HepG2 (cell line): Measurements from ENCODE around the gene DOLK. TPM values are rescaled to one million over a fixed set of nuclear protein-coding genes. Genes with fewer than 3 reads are reported as not detected.

Experiments
- ATRX ChIP-seq: sonication (generic); formaldehyde crosslinking; IDR thresholded peaks from 2 replicates; pipeline ENCODE4 v1.4.0; 2020; ENCODE audit warnings: missing genetic modification reagents, borderline replicate concordance
- DR1 ChIP-seq: sonication (generic); formaldehyde crosslinking; IDR thresholded peaks from 2 replicates; pipeline ENCODE4 v1.8.0; 2021; ENCODE audit warnings: mild to moderate bottlenecking, missing genetic modification reagents, inconsistent platforms
- MXD1 ChIP-seq: sonication (generic); formaldehyde crosslinking; IDR thresholded peaks from 2 replicates; pipeline ENCODE4 v1.4.0; 2020; ENCODE audit warnings: mild to moderate bottlenecking, missing genetic modification reagents
- NFKB2 ChIP-seq: sonication (generic); formaldehyde crosslinking; IDR thresholded peaks from 2 replicates; pipeline ENCODE4 v1.4.0; 2020; ENCODE audit warnings: missing genetic modification reagents, borderline replicate concordance
- POLR2AphosphoS2 ChIP-seq: IDR thresholded peaks from 2 replicates; pipeline ENCODE4 v1.6.1; 2011; ENCODE audit warnings: low read depth, low read length, improper control_type of control experiment
- SMAD1 ChIP-seq: sonication (generic); formaldehyde crosslinking; IDR thresholded peaks from 2 replicates; pipeline ENCODE4 v1.4.0; 2020; ENCODE audit warnings: missing genetic modification reagents, low read depth, mild to moderate bottlenecking, borderline replicate concordance
- TEAD3 ChIP-seq: optimal IDR thresholded peaks from 2 replicates; pipeline ENCODE3; 2016; ENCODE audit warnings: borderline replicate concordance
- ZMYM2 ChIP-seq: sonication (generic); formaldehyde crosslinking; IDR thresholded peaks from 2 replicates; pipeline ENCODE4 v1.8.0; 2022; ENCODE audit warnings: mild to moderate bottlenecking, missing genetic modification reagents
- ZNF598 ChIP-seq: sonication (generic); formaldehyde crosslinking; IDR thresholded peaks from 2 replicates; pipeline ENCODE4 v1.5.1; 2020; ENCODE audit warnings: mild to moderate bottlenecking, missing genetic modification reagents, borderline replicate concordance
- ZNF883 ChIP-seq: sonication (generic); formaldehyde crosslinking; IDR thresholded peaks from 2 replicates; pipeline ENCODE4 v1.5.1; 2020; ENCODE audit warnings: mild to moderate bottlenecking, missing genetic modification reagents; ENCODE audit errors: not compliant biosample characterization
- polyA plus RNA-seq, 8 experiments: library from polyadenylated mRNA; depleted of rRNA in 3 of 8; stranded (reverse) in 7 of 8; unstranded in 1 of 8; fragments of >200 nt; fragmentation: Illumina TruSeq in 4 of 8; extraction: Trizol in 4 of 8; gene quantifications; 2 replicates each; pipeline versions ENCODE4 v1.2.1 to v1.2.3, GENCODE V29; 2011 to 2016; ENCODE audit warnings: low read depth in 4 of 8, missing spikeins in 1 of 8, mixed read lengths in 1 of 8; ENCODE audit not compliant: insufficient read depth in 1 of 8
- total RNA-seq, 5 experiments: library from RNA; depleted of rRNA; stranded (reverse); fragments of >200 nt; fragmentation: Illumina TruSeq; extraction: Trizol; gene quantifications; 2 replicates each; pipeline ENCODE4 v1.2.3, GENCODE V29; 2016; ENCODE audit warnings: low read depth in 1 of 5
- TF ChIP-seq, protein P1 (sequence below): sonication (generic); formaldehyde crosslinking; IDR thresholded peaks from 2 replicates; pipeline ENCODE4 v1.5.1; 2020; ENCODE audit warnings: mild to moderate bottlenecking, missing genetic modification reagents, moderate library complexity
- TF ChIP-seq, protein P2 (sequence below): sonication (generic); formaldehyde crosslinking; IDR thresholded peaks from 2 replicates; pipeline ENCODE4 v1.5.1; 2020; ENCODE audit warnings: missing genetic modification reagents, mild to moderate bottlenecking, borderline replicate concordance
- TF ChIP-seq, protein P3 (sequence below): sonication (generic); formaldehyde crosslinking; IDR thresholded peaks from 2 replicates; pipeline ENCODE4 v1.8.0; 2022; ENCODE audit warnings: missing genetic modification reagents, mild to moderate bottlenecking, moderate library complexity, borderline replicate concordance
- TF ChIP-seq, protein P4 (sequence below): sonication (generic); formaldehyde crosslinking; IDR thresholded peaks from 2 replicates; pipeline ENCODE4 v1.8.0; 2022; ENCODE audit warnings: mild to moderate bottlenecking, missing genetic modification reagents, borderline replicate concordance

DOLK gene
- total and polyA plus RNA-seq, 2 of the 13 experiments (the other 11 are each of a cell fraction or from before 2014, with no cell fraction given), result 15.4 to 18.7 TPM

DNA sequence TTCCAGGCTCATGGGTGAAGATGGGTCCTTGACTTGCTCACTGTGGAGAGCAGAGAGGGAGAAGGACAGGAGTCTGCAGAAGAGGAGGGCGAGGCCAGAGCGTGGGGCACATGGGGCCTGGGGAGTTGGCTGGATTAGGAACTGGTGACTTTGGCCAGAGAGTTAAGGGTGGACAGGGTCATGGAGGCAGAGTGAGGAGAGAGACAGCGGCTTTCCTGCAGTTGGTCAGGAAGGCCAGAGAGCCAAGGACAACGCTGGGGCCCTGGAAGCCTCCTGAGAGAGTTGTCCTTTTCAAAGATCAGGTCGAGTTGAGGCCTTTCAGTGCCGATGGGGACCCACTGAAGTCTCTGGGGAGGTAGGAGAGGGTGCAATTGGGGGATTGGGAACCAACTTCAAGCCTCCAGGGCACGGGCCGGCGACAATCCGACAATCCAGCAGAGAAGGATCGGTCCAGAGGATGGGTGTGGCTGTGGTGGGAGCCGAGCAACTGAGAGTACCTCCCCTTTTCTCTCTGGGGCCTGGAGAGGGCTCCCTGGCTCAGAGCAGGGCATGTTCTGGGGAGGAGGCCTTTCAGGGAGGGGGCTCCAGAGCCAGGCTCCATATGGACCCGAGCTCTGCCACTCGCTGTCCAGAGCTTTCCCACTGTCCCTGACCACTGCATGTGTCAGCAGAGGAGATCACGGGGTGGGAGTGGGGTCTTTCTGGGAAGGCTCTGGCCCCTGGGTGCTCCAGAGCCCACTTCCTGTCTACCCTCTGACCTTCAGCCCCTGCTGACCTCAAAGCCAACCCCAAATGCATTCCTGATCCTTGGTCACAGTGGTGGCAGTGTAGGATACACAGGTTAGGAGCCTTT lies 34.1 kb downstream of the DOLK start (continued):
- TF ChIP-seq, protein P1, sequence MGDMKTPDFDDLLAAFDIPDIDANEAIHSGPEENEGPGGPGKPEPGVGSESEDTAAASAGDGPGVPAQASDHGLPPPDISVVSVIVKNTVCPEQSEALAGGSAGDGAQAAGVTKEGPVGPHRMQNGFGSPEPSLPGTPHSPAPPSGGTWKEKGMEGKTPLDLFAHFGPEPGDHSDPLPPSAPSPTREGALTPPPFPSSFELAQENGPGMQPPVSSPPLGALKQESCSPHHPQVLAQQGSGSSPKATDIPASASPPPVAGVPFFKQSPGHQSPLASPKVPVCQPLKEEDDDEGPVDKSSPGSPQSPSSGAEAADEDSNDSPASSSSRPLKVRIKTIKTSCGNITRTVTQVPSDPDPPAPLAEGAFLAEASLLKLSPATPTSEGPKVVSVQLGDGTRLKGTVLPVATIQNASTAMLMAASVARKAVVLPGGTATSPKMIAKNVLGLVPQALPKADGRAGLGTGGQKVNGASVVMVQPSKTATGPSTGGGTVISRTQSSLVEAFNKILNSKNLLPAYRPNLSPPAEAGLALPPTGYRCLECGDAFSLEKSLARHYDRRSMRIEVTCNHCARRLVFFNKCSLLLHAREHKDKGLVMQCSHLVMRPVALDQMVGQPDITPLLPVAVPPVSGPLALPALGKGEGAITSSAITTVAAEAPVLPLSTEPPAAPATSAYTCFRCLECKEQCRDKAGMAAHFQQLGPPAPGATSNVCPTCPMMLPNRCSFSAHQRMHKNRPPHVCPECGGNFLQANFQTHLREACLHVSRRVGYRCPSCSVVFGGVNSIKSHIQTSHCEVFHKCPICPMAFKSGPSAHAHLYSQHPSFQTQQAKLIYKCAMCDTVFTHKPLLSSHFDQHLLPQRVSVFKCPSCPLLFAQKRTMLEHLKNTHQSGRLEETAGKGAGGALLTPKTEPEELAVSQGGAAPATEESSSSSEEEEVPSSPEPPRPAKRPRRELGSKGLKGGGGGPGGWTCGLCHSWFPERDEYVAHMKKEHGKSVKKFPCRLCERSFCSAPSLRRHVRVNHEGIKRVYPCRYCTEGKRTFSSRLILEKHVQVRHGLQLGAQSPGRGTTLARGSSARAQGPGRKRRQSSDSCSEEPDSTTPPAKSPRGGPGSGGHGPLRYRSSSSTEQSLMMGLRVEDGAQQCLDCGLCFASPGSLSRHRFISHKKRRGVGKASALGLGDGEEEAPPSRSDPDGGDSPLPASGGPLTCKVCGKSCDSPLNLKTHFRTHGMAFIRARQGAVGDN (CRISPR knock-in tag), result peak; percentile 86
- TF ChIP-seq ZNF598 (peak; percentile 34; the same call in 1 of the 2 replicates), NFKB2 (CRISPR knock-in tag) (0 out of 2 replicates have a peak, but pooled peaks have one; percentile 25), MXD1 (CRISPR knock-in tag) (no peak), DR1 (CRISPR knock-in tag) (no peak), ATRX (CRISPR knock-in tag) (no peak), POLR2AphosphoS2 (no peak), TEAD3 (CRISPR knock-in tag) (peak; percentile 7), ZMYM2 (CRISPR knock-in tag) (0 out of 2 replicates have a peak, but pooled peaks have one; percentile 48), SMAD1 (CRISPR knock-in tag) (no peak), ZNF883 (CRISPR knock-in tag) (no peak)
- TF ChIP-seq, protein P2, sequence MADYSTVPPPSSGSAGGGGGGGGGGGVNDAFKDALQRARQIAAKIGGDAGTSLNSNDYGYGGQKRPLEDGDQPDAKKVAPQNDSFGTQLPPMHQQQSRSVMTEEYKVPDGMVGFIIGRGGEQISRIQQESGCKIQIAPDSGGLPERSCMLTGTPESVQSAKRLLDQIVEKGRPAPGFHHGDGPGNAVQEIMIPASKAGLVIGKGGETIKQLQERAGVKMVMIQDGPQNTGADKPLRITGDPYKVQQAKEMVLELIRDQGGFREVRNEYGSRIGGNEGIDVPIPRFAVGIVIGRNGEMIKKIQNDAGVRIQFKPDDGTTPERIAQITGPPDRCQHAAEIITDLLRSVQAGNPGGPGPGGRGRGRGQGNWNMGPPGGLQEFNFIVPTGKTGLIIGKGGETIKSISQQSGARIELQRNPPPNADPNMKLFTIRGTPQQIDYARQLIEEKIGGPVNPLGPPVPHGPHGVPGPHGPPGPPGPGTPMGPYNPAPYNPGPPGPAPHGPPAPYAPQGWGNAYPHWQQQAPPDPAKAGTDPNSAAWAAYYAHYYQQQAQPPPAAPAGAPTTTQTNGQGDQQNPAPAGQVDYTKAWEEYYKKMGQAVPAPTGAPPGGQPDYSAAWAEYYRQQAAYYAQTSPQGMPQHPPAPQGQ (CRISPR knock-in tag), result no peak
- TF ChIP-seq, protein P3, sequence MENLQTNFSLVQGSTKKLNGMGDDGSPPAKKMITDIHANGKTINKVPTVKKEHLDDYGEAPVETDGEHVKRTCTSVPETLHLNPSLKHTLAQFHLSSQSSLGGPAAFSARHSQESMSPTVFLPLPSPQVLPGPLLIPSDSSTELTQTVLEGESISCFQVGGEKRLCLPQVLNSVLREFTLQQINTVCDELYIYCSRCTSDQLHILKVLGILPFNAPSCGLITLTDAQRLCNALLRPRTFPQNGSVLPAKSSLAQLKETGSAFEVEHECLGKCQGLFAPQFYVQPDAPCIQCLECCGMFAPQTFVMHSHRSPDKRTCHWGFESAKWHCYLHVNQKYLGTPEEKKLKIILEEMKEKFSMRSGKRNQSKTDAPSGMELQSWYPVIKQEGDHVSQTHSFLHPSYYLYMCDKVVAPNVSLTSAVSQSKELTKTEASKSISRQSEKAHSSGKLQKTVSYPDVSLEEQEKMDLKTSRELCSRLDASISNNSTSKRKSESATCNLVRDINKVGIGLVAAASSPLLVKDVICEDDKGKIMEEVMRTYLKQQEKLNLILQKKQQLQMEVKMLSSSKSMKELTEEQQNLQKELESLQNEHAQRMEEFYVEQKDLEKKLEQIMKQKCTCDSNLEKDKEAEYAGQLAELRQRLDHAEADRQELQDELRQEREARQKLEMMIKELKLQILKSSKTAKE (CRISPR knock-in tag), result peak; percentile 31; the same call in 1 of the 2 replicates
- TF ChIP-seq, protein P4, sequence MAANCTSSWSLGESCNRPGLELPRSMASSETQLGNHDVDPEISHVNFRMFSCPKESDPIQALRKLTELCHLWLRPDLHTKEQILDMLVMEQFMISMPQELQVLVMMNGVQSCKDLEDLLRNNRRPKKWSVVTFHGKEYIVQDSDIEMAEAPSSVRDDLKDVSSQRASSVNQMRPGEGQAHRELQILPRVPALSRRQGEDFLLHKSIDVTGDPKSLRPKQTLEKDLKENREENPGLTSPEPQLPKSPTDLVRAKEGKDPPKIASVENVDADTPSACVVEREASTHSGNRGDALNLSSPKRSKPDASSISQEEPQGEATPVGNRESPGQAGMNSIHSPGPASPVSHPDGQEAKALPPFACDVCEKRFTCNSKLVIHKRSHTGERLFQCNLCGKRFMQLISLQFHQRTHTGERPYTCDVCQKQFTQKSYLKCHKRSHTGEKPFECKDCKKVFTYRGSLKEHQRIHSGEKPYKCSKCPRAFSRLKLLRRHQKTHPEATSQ (CRISPR knock-in tag), result no peak
